PC-9 (cell line): Measurements from ENCODE around the gene SLC44A1. TPM values are rescaled to one million over a fixed set of nuclear protein-coding genes. Genes with fewer than 3 reads are reported as not detected.
"Not testable (repeated sequence)": the region's sequence is repeated elsewhere in the genome, so short reads cannot be mapped to it uniquely, and the experiment has no call there.

Source experiments
- BruUV-seq: library from RNA; stranded (reverse); fragments of 400-500 nt; replicated peaks from 2 replicates; lab custom pipeline; 2021; lab: Mats Ljungman, UMichigan
- CTCF ChIA-PET: fragments of 300-600 bp; sonication (Branson Sonifier 250); formaldehyde crosslinking; loops from one replicate; lab custom pipeline; 2022; ENCODE audit warnings: antibody characterized with exemption; lab: Charles Lee
- POLR2A ChIA-PET: fragments of 300-600 bp; sonication (Branson Sonifier 250); formaldehyde crosslinking; loops from one replicate; lab custom pipeline; 2022; ENCODE audit warnings: antibody characterized with exemption; ENCODE audit not compliant: unreplicated experiment; lab: Charles Lee
- DNase-seq, 2 experiments: peaks; one replicate each; pipeline versions ENCODE4 v3.0.0 to v3.0.0-alpha.2; 2015 to 2022; ENCODE audit warnings: mixed read lengths in 1 of 2
- H2AFZ ChIP-seq: fragments of 200-600 bp; sonication (generic); 2 replicates; pipeline ENCODE4 v1.8.1; 2017; ENCODE audit warnings: antibody characterized with exemption
- H3F3A ChIP-seq: fragments of 200-600 bp; sonication (generic); 2 replicates; pipeline ENCODE4 v1.8.1; 2017; ENCODE audit warnings: antibody characterized with exemption, mild to moderate bottlenecking, low read depth; ENCODE audit not compliant: insufficient read depth
- H3K27ac ChIP-seq: fragments of 200-600 bp; sonication (generic); 2 replicates; pipeline ENCODE4 v1.6.1; 2016; ENCODE audit warnings: mixed run types
- H3K27me3 ChIP-seq: fragments of 200-600 bp; sonication (generic); 2 replicates; pipeline ENCODE4 v1.6.1; 2016; ENCODE audit warnings: low read depth, mixed run types; ENCODE audit not compliant: insufficient read depth
- H3K36me3 ChIP-seq: fragments of 200-600 bp; sonication (generic); 2 replicates; pipeline ENCODE4 v1.6.1; 2016; ENCODE audit warnings: low read depth, mixed run types
- H3K4me1 ChIP-seq: fragments of 200-600 bp; sonication (generic); replicated peaks from 2 replicates; pipeline ENCODE4 v1.6.1; 2016; ENCODE audit warnings: mixed run types; ENCODE audit not compliant: insufficient read depth
- H3K4me2 ChIP-seq: fragments of 200-600 bp; sonication (generic); 2 replicates; pipeline ENCODE4 v1.6.1; 2017; ENCODE audit warnings: mixed run types
- H3K4me3 ChIP-seq: fragments of 200-600 bp; sonication (generic); 2 replicates; pipeline ENCODE4 v1.6.1; 2016; ENCODE audit warnings: mixed run types
- H3K79me2 ChIP-seq: fragments of 200-600 bp; sonication (generic); 2 replicates; pipeline ENCODE4 v1.6.1; 2017; ENCODE audit warnings: low read depth, mixed run types
- H3K9me2 ChIP-seq: fragments of 200-600 bp; sonication (generic); 2 replicates; pipeline ENCODE4 v1.8.1; 2017; ENCODE audit warnings: mild to moderate bottlenecking; ENCODE audit not compliant: insufficient read depth
- H3K9me3 ChIP-seq: fragments of 200-600 bp; sonication (generic); 2 replicates; pipeline ENCODE4 v1.8.1; 2016; ENCODE audit warnings: low read depth; ENCODE audit not compliant: insufficient read depth
- H4K20me1 ChIP-seq: fragments of 200-600 bp; sonication (generic); 2 replicates; pipeline ENCODE4 v1.8.1; 2017; ENCODE audit not compliant: insufficient read depth
- EZH2 ChIP-seq: fragments of 200-600 bp; sonication (generic); IDR thresholded peaks from 2 replicates; pipeline ENCODE4 v1.8.0; 2017; ENCODE audit warnings: antibody characterized with exemption, low read depth
- intact Hi-C: fragments of 100-400 bp; cut with micrococcal nuclease; formaldehyde crosslinking; loops from one replicate; pipeline ENCODE4 v1.10.0; 2022; ENCODE audit not compliant: unreplicated experiment
- total RNA-seq: library from RNA; stranded (reverse); gene quantifications from 2 replicates; pipeline ENCODE4 v1.2.3, GENCODE V29; 2021
- TF ChIP-seq, protein P1 (sequence below): fragments of 200-600 bp; sonication (generic); conservative IDR thresholded peaks from 2 replicates; pipeline ENCODE4 v1.6.1; 2017; ENCODE audit warnings: mixed run types, antibody characterized with exemption, mild to moderate bottlenecking, moderate library complexity

Gene SLC44A1
- total RNA-seq, 1 experiment from 2014 or later = 95.2 TPM

DNA sequence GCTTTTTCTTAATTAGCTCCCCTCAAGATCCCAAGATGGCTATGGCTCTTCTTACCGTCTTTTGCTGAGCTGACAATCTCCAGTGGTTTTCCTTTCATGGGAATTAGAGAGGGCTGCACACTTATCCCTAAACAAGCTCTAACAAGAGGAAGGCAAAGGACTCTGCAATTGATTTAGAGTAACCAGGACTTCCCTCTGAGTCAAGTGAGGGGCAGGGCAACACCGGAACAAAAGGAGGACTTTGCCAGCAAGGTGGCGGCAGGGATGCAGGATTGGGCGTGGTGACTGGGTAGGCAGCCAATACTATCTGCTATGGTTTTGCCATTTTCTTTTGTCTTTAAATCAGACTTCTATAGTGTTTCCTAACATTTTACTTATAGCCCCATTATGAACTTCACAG lies 9.8 kb downstream of the SLC44A1 start:
- Histone ChIP-seq H4K20me1 (no peaks in the 10 kb centered on the region), H3K27me3 (no peaks in the 10 kb centered on the region), H3K79me2 (peaks cover 49% of the 10 kb centered on the region), H3K4me3 (no peak overlapping the region), H3K9me3 (no peaks in the 10 kb centered on the region), H3K36me3 (no peaks in the 10 kb centered on the region), H3K4me2 (no peak overlapping the region), H2AFZ (no peak overlapping the region), H3K9me2 (no peaks in the 10 kb centered on the region), H3F3A (no peaks in the 10 kb centered on the region), H3K27ac (no peak overlapping the region), H3K4me1 (no peaks in the 10 kb centered on the region; the same call in 1 of the 2 replicates)
- intact Hi-C loops = no loop called here
- TF ChIP-seq EZH2 = no peak
- TF ChIP-seq, protein P1, sequence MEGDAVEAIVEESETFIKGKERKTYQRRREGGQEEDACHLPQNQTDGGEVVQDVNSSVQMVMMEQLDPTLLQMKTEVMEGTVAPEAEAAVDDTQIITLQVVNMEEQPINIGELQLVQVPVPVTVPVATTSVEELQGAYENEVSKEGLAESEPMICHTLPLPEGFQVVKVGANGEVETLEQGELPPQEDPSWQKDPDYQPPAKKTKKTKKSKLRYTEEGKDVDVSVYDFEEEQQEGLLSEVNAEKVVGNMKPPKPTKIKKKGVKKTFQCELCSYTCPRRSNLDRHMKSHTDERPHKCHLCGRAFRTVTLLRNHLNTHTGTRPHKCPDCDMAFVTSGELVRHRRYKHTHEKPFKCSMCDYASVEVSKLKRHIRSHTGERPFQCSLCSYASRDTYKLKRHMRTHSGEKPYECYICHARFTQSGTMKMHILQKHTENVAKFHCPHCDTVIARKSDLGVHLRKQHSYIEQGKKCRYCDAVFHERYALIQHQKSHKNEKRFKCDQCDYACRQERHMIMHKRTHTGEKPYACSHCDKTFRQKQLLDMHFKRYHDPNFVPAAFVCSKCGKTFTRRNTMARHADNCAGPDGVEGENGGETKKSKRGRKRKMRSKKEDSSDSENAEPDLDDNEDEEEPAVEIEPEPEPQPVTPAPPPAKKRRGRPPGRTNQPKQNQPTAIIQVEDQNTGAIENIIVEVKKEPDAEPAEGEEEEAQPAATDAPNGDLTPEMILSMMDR = no peak
- no peak for DNase-seq
- ChIA-PET CTCF (no interaction called here), POLR2A (interaction anchor here (0.6 kb wide), 1 partner anchor 33 kb away, joined by 6 read pairs; no protein-coding TSS in a partner anchor)
- no TSS peak for BruUV-seq

DNA sequence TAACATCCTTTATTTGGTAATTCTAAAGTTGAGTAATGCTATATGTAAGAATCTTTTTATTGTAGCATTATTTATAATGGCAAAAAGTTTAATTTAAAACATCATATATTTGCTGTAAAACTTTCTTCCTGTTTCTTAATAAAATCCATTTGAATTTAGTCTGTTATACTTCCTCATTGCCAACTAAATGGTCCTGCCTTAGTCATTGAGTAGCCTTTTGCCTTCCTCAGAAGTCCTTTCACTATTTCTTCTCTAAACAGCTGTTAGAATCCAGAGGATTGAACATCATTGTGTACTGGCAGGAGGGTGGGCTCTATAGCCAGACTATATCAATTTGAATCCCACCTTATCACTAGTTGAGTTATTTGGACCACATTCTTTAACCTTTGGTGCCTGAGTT lies 11.0 kb downstream of the SLC44A1 start:
- H3K27ac ChIP-seq = no peak overlapping the region
- POLR2A ChIA-PET = no interaction called here
- H3K27me3 ChIP-seq = no peaks in the 10 kb centered on the region
- no peak overlapping the region for H3K4me3 ChIP-seq
- H3K9me3 ChIP-seq = no peaks in the 10 kb centered on the region
- H3K79me2 ChIP-seq = peaks cover 42% of the 10 kb centered on the region
- intact Hi-C loops = no loop called here
- no peaks in the 10 kb centered on the region for H3F3A ChIP-seq
- no TSS peak for BruUV-seq
- H3K4me2 ChIP-seq = no peak overlapping the region
- no peak for DNase-seq
- no peaks in the 10 kb centered on the region for H3K36me3 ChIP-seq
- H3K9me2 ChIP-seq = no peaks in the 10 kb centered on the region
- no peaks in the 10 kb centered on the region; the same call in 1 of the 2 replicates for H3K4me1 ChIP-seq
- no peak overlapping the region for H2AFZ ChIP-seq
- CTCF ChIA-PET = interaction anchor here (0.7 kb wide), 1 partner anchor 584 kb away, joined by 4 read pairs; no protein-coding TSS in a partner anchor
- no peak for TF ChIP-seq EZH2
- TF ChIP-seq, protein P1 = no peak
- no peaks in the 10 kb centered on the region for H4K20me1 ChIP-seq

DNA sequence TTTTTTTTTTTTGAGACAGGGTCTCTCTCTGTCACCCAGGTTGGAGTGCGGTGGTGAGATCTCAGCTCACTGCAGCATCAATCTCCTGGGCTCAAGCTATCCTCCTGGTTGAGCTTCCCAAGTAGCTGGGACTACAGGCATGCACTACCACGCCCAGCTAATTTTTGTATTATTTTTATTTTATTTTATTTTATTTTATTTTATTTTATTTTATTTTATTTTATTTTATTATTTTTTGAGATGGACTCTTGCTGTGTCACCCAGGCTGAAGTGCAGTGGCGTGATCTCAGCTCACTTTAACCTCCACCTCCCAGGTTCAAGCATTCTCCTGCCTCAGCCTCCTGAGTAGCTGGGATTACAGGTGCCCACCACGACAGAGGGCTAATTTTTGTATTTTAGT lies 12.1 kb downstream of the SLC44A1 start:
- H3K9me3 ChIP-seq, CTCF ChIA-PET, BruUV-seq, H3K9me2 ChIP-seq, H2AFZ ChIP-seq, H3K36me3 ChIP-seq, H3F3A ChIP-seq, H3K4me2 ChIP-seq, H3K4me1 ChIP-seq, H3K4me3 ChIP-seq, DNase-seq, H3K27me3 ChIP-seq, H3K27ac ChIP-seq, intact Hi-C loops, H4K20me1 ChIP-seq: not testable (repeated sequence)
- POLR2A ChIA-PET = interaction anchor here (0.6 kb wide), 1 partner anchor 41 kb away, joined by 8 read pairs; no protein-coding TSS in a partner anchor
- H3K79me2 ChIP-seq = peaks cover 31% of the 10 kb centered on the region

DNA sequence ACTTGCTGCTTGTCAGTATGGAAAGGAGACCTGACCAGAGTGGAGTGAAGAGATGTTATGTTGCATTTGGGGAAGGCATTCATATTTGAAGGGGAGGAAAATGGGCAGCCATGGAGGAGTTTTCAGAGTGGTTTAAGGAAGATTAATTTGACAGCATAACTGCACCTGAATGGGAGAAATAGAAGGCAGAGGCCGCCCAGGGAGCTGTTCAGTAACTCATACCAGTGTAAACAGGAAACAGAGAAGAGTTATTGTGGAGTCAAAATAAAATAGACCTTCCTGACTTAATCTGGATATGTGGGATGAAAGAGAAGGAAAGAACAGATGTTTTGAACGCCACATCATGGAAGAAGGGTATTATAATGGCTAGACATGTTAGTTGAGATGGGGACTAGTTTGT lies 13.4 kb downstream of the SLC44A1 start:
- CTCF ChIA-PET = interaction anchor here (0.6 kb wide), 1 partner anchor 160 kb away, joined by 3 read pairs; no protein-coding TSS in a partner anchor

More for the DNA sequence above, 13.4 kb downstream of the SLC44A1 start:
- Histone ChIP-seq H3K4me1 (no peaks in the 10 kb centered on the region; the same call in 1 of the 2 replicates), H3F3A (no peaks in the 10 kb centered on the region), H2AFZ (no peak overlapping the region), H3K9me3 (no peaks in the 10 kb centered on the region), H3K79me2 (peaks cover 21% of the 10 kb centered on the region), H3K27me3 (no peaks in the 10 kb centered on the region), H3K36me3 (no peaks in the 10 kb centered on the region), H3K4me3 (no peak overlapping the region), H3K4me2 (no peak overlapping the region), H4K20me1 (no peaks in the 10 kb centered on the region), H3K27ac (no peak overlapping the region), H3K9me2 (no peaks in the 10 kb centered on the region)
- intact Hi-C loops = no loop called here
- no peak for TF ChIP-seq EZH2
- TF ChIP-seq, protein P1 = no peak
- POLR2A ChIA-PET = interaction anchor here (1.2 kb wide), 1 partner anchor 14 kb away, joined by 9 read pairs; the partner anchor contains the start of gene SLC44A1
- no peak for DNase-seq
- no TSS peak for BruUV-seq
